Measurements from ENCODE around the gene CNTLN. TPM values are rescaled to one million over a fixed set of nuclear protein-coding genes. Genes with fewer than 3 reads are reported as not detected.
"Not testable (repeated sequence)": the region's sequence is repeated elsewhere in the genome, so short reads cannot be mapped to it uniquely, and the experiment has no call there.

The CNTLN gene
- total RNA-seq, 1 donor from 2014 or later: 2.5 TPM

DNA sequence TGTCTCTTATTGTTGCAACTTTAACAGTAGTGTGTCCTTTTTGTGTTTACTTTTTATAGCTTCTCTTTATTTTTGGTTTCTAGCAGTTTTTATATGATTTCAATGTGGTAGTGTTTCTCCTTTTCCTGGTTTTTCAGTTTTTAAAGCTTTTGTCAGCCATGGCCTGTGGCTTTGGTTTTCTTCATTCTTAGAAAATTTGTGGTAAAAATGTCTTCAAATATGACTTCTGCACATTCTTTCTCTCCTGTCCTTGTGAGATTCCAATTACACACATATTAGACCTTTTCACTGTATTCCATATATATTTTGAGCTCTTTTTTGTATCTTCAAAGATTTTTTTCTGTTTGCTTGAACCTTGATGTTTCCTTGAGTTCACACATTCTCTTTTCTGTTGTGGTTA is 180.5 kb downstream of the CNTLN start:
- no peak for ATAC-seq

DNA sequence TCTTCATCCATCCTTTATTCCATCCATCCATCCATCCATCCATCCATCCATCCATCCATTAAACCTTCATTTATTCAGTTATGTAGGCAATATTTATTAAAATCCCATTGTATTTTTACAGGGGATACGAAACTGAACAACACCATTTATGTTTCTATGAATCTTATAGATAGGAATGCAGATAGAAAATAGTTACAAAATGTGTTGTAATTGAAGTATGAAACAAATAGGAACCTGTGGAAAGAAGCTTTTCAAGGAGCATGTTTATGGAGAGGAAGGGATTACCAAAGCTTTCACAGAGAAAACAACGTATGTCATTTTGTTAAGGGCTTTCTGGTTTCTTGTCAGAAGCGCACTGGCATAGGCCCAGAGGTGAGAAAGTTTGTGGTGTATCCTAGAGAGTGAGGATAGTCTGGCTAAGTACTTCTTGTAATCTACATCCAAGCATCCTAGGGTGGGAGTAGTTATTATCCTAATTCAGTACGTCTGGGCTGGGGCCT is 184.0 kb downstream of the CNTLN start:
- no peak for ATAC-seq

GRCh38 chr9:17319864-17320263 is 185.0 kb downstream of the CNTLN start:
- ATAC-seq: no peak

DNA sequence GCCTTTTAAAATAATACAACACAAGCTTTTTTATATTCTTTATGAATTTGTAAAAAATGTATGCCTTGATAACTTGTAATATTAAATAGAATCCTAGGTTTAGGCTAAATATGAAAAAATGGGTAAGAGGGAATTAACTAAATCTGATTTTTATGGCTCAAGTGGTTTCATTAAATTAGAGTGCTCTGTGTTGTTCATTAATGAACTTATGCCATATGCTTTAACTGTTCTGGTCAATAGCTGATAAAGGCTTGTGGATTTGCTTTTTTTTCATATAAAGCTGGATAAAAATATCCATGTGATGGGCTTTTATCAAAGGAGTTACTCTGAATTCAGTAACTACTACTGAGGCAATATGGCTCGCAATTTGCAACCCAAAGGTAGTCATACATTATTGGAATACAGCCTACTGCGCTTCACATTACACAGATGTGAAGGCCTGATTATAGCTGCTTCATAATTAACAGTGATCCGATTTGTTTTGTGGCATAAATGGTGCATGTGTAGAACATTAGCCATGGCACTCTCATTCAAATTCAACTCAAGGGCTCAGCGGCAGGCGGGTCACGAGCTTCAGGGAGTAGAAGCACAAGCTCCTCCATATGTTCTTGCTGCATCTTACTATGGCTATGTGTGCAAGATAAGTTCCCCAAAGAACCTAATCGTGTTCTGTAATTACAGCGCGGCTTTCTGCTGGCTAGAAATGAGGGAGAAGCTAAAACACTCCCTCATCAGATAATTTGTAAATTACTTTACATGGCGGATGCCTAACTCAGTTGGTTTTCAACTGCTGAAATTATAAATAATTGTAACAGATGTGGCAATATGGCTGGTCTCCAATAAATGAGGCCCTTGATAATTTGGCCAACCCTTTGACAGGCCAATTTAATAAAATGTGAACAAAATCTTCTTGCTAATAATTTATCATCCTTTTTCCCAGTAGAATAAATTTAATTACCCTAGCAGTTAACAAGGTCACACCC is 188.3 kb downstream of the CNTLN start:
- ATAC-seq: no peak

GRCh38 chr9:17328331-17328730 is 193.5 kb downstream of the CNTLN start:
- ATAC-seq: no peak

DNA sequence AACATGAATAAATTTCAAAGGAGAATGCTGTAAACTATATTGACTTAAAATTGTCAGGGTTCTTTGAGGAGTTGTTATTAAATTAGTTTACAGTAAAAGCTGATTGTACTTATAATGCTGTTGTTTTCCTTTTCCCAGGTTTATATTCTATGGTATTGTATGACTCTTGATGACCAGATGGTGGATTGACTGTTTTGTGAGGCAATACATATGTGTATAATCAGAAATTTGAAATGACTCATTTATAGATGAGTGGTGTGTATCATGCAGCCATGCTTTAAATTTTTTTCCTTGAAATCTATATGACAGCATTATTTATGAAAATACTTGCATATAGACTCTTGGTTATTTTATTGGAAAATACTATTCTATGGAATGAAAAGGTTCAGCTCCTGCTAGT is 195.3 kb downstream of the CNTLN start:
- ATAC-seq: no peak

DNA sequence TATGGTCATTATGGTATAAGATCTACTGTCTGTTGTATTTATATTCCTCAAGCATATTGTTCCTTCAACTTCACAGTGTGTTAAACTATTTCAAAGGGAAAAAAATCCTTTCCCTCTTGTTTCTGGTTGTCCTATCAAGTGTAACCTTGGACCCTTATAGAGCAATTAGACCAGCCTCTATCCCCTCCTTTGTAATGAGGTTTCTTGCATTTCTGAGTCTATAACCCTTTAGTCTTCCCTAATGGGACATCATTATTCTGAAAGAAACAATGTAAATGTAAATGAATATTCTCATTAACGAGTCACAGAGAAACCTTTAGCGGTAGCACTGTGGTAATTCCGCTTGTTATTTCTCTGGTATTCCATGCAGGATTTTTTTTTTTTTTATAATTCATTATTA is 197.3 kb downstream of the CNTLN start:
- ATAC-seq: no peak

GRCh38 chr9:17339156-17339555 is 204.3 kb downstream of the CNTLN start:
- no peak for ATAC-seq

GRCh38 chr9:17342696-17343095 is 207.9 kb downstream of the CNTLN start:
- no peak for ATAC-seq

DNA sequence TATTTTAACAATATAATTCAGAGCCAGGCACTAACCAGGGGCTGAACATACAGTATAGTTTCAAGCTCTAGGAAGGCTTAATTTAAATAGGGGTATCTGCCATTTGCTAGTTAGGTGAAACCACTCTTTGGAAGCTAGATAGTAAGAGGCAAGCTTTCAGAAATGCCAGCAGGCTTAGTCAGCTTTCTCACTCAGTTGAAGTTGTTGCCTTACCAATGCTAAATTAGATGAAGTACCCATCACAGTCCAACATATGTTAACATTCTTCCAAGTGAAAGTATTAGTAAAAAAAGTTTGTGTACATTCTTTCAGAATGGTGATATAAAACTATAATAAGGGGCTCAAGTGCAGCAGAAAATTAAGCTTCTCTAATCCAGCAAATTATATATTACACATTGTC is 215.0 kb downstream of the CNTLN start:
- no peak for ATAC-seq

- ATAC-seq: not testable (repeated sequence)
Measured at GRCh38 chr9:17354006-17354405, 219.2 kb downstream of the CNTLN start.

DNA sequence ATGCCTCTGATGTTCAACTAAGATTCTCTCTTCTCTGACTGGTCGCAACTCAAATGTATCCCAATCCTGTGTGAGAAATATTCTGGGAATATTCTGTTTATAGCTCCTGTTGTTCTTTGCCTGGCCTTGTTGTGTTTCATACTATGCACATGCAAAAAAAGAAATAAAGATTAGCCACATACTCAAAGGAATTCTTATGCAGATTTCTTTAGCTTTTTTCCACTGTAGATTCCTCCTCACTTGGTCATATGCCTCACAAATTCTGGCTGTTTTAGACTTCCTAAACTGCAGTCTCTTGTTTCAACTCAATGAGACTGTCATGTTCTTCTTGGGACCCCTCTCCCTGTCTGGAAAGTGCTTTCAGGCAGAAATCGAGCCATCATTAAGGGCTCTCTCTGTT is 226.5 kb downstream of the CNTLN start:
- ATAC-seq: no peak

GRCh38 chr9:17367035-17367434 is 232.2 kb downstream of the CNTLN start:
- no peak for ATAC-seq

- peak; percentile 96 for ATAC-seq
Measured at GRCh38 chr9:17380126-17380861, 245.5 kb downstream of the CNTLN start.

GRCh38 chr9:17387565-17387964 is 252.7 kb downstream of the CNTLN start:
- ATAC-seq: no peak

- no peak for ATAC-seq
Measured at GRCh38 chr9:17389026-17389425, 254.2 kb downstream of the CNTLN start.

- no peak for ATAC-seq
Measured at GRCh38 chr9:17394881-17395510, 260.2 kb downstream of the CNTLN start.

- ATAC-seq: not testable (repeated sequence)
Measured at GRCh38 chr9:17397166-17397728, 262.4 kb downstream of the CNTLN start.

DNA sequence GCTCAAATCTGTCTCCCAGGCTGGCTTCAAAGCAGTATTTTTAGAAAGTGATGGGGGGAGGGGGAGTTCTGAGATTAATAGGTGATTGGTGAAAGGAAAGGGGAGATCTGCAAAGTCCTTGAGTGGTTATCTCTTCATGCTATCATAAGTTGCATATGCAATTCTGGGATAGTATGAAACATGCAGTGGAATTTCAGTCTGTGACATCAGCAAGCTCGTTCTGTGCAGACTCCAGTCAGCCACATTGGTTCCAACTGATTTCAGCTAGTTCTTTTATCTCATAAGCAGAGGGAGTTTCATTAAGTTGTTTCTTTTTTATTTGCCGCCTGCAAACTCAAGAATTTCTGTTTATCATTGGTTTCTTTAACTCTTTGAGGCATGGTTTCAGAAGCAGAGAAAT is 263.5 kb downstream of the CNTLN start:
- no peak for ATAC-seq

DNA sequence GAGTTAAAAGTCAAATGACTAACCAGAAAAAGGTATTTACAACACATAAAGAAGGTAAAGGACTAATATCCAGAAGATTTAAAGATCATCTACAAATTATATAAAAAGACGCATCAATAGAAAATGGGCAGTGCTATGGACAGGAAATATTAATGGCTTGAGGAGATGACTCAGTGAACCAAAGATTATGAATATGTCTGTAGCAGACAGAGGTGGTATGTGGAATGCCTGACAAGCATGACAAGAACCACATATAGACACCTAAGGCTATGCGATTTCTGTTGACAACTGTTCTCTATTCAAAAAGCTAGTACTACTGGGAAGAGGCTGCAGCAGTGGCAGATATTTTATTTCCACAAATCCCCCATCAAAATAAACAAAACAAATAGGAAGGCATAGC is 267.0 kb downstream of the CNTLN start:
- ATAC-seq: no peak

- ATAC-seq: no peak
Measured at GRCh38 chr9:17402309-17402708, 267.5 kb downstream of the CNTLN start.

DNA sequence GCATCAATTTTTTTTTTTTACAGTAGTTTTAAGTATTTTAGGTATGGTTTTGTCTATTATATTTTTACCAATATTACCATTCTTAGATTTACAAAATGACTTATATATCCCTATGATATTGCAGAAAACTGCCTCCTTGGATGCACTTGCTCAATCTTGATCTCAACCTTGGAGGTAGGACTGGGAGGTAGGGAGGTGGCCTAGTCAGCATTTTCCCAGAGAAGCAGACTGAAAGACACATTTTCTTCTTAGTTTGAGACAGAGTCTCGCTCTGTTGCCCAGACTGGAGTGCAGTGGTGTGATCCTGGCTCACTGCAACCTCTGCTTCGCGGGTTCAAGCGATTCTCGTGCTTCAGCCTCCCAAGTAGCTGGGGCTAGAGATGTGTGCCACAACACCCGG is 268.7 kb downstream of the CNTLN start:
- no peak for ATAC-seq

DNA sequence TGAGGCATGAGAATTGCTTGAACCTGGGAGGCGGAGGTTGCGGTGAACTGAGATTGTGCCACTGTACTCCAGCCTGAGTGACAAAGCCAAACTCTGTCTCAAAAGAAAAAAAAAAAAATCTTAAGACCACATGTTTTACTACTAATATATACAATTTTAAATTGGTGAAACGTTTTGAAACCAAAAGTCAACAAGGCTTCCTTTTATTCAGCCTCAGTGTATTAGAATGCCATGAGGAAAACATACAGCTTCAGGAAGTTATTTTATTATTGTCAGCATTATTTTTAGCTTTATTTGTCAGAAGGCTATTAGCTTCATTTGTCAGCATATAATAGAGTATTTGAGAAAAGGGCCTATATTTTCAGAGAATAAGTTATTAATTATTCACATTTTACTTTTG is 280.1 kb downstream of the CNTLN start:
- ATAC-seq: no peak
